ENCODE measurements around the gene ZRANB1. TPM values are rescaled to one million over a fixed set of nuclear protein-coding genes. Genes with fewer than 3 reads are reported as not detected.

ZRANB1 gene
- total RNA-seq, 2 experiments from 2014 or later: 9.5 to 10.1 TPM

DNA sequence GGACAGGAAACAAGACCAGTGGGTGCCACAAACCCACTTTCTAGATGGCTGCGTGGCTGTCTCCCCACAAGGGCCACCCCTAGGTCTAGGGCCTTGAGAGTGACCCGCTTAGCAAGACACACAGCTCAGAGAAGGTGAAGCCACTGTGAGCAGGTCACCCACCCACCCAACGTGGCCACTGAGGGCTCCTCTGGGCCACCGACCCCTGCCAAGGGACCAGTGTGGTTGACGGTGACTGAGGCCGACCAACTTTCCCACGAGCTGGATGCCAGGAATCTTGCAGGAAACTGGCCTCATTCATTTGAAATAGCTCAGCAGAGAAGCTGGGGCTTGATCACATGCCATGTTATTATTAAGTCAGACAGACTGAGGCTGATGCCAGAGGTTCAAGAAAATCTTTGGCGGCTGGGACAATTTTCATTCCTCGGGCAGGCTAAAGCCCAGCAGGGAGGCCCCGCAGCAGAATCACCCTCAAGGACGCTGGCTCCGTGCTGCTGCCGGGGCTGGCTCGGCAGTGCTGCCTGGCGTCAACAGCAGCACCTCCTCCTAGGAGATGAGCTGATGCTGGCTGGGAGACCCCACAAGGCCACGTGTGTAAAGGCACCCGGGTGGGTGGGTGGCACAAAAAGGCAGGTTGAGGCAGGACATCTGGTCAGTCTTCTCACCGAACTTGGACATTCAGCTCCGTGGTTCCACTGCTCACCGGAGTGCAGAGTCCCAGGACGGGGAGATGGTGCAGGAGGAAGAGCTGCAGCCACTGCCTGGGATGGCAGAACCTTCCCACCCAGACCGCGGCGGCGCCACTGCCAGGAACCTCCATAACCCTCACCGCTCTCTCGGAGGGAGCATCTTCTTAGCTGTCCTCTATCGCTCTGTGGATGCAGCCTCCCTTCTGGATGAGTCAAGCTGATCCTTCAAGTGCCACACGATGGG lies 57.8 kb downstream of the ZRANB1 start:
- intact Hi-C loops (cut with micrococcal nuclease): no loop called here
- Mint-ChIP-seq H3K27me3 (no peaks in the 10 kb centered on the region), H3K36me3 (ENCODE audit: low read depth) (no peaks in the 10 kb centered on the region), H3K4me1 (ENCODE audit: low read depth) (no peaks in the 10 kb centered on the region), H3K4me3 (no peak overlapping the region), H3K9me3 (no peaks in the 10 kb centered on the region), H3K27ac (no peak overlapping the region)
- TF ChIP-seq, protein P1, sequence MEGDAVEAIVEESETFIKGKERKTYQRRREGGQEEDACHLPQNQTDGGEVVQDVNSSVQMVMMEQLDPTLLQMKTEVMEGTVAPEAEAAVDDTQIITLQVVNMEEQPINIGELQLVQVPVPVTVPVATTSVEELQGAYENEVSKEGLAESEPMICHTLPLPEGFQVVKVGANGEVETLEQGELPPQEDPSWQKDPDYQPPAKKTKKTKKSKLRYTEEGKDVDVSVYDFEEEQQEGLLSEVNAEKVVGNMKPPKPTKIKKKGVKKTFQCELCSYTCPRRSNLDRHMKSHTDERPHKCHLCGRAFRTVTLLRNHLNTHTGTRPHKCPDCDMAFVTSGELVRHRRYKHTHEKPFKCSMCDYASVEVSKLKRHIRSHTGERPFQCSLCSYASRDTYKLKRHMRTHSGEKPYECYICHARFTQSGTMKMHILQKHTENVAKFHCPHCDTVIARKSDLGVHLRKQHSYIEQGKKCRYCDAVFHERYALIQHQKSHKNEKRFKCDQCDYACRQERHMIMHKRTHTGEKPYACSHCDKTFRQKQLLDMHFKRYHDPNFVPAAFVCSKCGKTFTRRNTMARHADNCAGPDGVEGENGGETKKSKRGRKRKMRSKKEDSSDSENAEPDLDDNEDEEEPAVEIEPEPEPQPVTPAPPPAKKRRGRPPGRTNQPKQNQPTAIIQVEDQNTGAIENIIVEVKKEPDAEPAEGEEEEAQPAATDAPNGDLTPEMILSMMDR (IDR thresholded peaks at IDR 0.05): no peak
- ChIA-PET POLR2A (interaction anchor here (1.2 kb wide), 1 partner anchor 92 kb away, joined by 4 read pairs; no protein-coding TSS in a partner anchor), CTCF (no interaction called here)
- ATAC-seq: no peak
- DNase-seq: no peak

DNA sequence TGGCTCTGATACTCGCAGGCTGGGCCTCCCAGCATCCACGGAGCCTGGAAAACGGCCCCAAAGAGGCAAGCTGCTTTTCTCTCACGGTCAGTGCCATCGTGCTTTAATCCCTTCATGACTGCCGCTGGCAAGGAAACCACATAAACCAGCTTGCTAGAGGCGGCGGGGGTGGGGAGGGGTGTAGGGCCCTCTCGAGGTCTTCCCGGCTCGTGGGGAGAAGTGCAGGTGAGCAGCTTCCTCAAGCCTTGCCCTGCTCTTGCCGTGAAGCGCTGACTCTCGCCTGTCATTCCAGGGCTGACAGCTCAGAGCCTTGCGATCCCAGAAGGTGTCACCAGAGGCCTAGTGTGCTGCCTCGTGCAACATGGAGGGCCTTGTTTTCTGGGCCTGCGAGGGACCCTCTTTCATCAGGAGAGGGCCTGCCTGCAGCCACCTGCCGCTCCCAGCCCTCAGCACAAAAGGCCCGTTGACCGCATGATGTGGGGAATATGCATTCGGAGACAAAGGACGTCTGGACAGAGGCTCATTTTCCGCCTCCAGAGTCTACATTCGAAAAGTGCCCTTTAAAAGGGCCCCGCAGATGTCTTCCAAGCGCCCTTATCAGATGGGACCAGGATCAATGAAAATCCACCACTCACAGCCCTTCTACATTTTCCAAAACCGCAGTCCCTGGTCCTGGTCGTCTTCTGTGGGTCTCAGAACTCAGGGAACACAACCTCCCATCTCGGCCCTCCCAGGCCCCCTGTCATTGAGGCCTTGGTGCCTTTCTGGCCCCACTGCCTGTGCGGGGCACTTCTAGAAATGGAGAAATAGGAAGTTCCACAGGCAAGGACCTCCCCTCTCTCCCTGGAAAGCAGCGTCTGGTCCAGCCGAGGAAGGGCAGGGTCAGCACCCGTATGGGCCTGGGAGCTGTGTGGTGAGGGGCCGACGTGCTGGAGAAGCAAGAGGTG lies 58.7 kb downstream of the ZRANB1 start:
- ChIA-PET POLR2A (interaction anchor here (1.2 kb wide), 1 partner anchor 91 kb away, joined by 4 read pairs; no protein-coding TSS in a partner anchor), CTCF (no interaction called here)
- TF ChIP-seq, protein P1 (IDR thresholded peaks at IDR 0.05): no peak
- no peaks in the 10 kb centered on the region for H3K27me3 Mint-ChIP-seq
- no peak overlapping the region for H3K4me3 Mint-ChIP-seq
- DNase-seq (no peak), ATAC-seq (peak; percentile 34)
- no peak overlapping the region for H3K27ac Mint-ChIP-seq
- no peaks in the 10 kb centered on the region for H3K9me3 Mint-ChIP-seq
- no peaks in the 10 kb centered on the region for H3K36me3 Mint-ChIP-seq (ENCODE audit: low read depth)
- intact Hi-C loops (cut with micrococcal nuclease): no loop called here
- H3K4me1 Mint-ChIP-seq (ENCODE audit: low read depth): no peaks in the 10 kb centered on the region

DNA sequence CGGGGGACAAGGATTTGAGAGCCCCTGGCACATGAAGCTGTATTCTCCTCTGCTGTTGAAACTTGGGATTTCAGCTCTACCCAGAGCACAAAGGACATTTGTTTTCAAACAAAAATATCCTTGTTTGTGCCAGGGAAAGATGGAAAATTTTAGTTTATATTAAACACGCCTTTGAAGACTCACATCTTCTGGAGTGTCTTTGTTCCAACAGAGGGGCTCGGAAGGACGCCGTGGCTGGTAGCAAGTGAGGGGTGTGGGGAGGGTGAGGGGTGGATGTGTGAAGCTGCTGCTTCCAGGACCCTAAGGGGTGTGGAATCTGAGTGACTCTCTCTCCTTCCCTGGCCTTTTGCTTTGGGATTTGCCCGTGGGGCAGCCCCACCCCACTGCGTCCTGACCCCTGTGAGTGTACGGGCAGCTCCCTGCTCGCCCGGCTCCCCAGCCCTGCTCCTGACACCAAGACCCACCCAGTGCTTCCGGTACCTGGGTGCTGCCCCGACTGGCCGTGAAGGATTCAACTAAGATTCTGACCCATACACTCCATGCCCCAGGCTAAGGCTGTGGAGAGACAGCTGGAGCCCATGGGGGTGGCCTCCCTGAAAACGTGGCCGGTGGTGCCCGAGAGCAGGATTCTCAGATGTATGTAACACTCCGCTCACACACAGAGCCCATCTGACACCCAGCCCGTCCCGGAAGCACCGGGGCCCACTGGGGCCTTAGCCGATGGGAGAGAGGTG lies 59.6 kb downstream of the ZRANB1 start:
- Mint-ChIP-seq H3K4me3 (no peak overlapping the region), H3K27ac (no peak overlapping the region), H3K9me3 (no peaks in the 10 kb centered on the region), H3K27me3 (no peaks in the 10 kb centered on the region), H3K36me3 (ENCODE audit: low read depth) (no peaks in the 10 kb centered on the region), H3K4me1 (ENCODE audit: low read depth) (no peaks in the 10 kb centered on the region)
- POLR2A ChIA-PET: no interaction called here
- DNase-seq: no peak
- intact Hi-C loops (cut with micrococcal nuclease): no loop called here
- TF ChIP-seq, protein P1 (IDR thresholded peaks at IDR 0.05): no peak
- CTCF ChIA-PET: no interaction called here
- ATAC-seq: no peak

DNA sequence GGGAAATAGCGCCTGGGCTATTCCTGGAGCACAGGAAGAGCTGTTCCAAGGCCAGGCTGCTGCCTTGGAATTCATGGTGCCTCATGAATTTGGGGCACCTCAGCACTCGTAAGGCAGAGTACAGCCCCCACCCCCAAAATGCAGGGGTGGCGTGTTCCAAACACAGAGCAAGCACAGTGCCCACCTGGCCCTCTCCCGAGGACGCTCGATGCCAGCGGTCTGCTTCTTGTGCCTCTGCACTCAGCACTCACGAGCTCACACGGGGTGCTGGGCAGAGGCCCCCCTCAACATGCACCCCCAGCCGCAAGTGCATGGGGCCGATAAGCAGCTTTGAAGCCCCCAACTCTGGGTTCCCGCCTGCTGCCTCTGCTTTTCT lies 60.1 kb downstream of the ZRANB1 start:
- POLR2A ChIA-PET: no interaction called here
- CTCF ChIA-PET: no interaction called here

More for the DNA sequence above, 60.1 kb downstream of the ZRANB1 start:
- Mint-ChIP-seq H3K4me1 (ENCODE audit: low read depth) (no peaks in the 10 kb centered on the region), H3K4me3 (no peak overlapping the region), H3K9me3 (no peaks in the 10 kb centered on the region), H3K36me3 (ENCODE audit: low read depth) (no peaks in the 10 kb centered on the region), H3K27ac (no peak overlapping the region), H3K27me3 (no peaks in the 10 kb centered on the region)
- TF ChIP-seq, protein P1 (IDR thresholded peaks at IDR 0.05): no peak
- DNase-seq: no peak
- ATAC-seq: no peak
- intact Hi-C loops (cut with micrococcal nuclease): no loop called here
